Transverse colon (tissue), 4 donors: ENCODE measurements around the gene PKP3.

Source experiments
- EP300 ChIP-seq: sonication (generic); formaldehyde crosslinking; IDR thresholded peaks from one replicate; pipeline ENCODE4 v1.6.1; 2017; ENCODE audit warnings: antibody characterized with exemption, low read depth
- POLR2A ChIP-seq: fragments of 450-650 bp; IDR thresholded peaks from one replicate; pipeline ENCODE4 v1.6.1; 2016; ENCODE audit warnings: antibody characterized with exemption, mild to moderate bottlenecking, moderate library complexity
- POLR2AphosphoS5 ChIP-seq, 3 donors: sonication (generic); formaldehyde crosslinking; IDR thresholded peaks; one replicate each; pipeline ENCODE4 v1.6.1; 2016; ENCODE audit warnings: antibody characterized with exemption in 3 of 3
- TF ChIP-seq, protein P1 (sequence below), 5 experiments: fragments of 200-600 bp in 3 of 5; fragments of 450-650 bp in 2 of 5; sonication (generic) in 3 of 5; IDR thresholded peaks; 1 replicate in 2 of 5; 2 replicates in 3 of 5; pipeline ENCODE4 v1.5.1; 2016 to 2017; ENCODE audit warnings: antibody characterized with exemption in 5 of 5, inconsistent platforms in 3 of 5, mild to moderate bottlenecking in 2 of 5, moderate library complexity in 1 of 5

- TF ChIP-seq POLR2AphosphoS5 (IDR thresholded peaks at IDR 0.05): no peak
- TF ChIP-seq, protein P1, sequence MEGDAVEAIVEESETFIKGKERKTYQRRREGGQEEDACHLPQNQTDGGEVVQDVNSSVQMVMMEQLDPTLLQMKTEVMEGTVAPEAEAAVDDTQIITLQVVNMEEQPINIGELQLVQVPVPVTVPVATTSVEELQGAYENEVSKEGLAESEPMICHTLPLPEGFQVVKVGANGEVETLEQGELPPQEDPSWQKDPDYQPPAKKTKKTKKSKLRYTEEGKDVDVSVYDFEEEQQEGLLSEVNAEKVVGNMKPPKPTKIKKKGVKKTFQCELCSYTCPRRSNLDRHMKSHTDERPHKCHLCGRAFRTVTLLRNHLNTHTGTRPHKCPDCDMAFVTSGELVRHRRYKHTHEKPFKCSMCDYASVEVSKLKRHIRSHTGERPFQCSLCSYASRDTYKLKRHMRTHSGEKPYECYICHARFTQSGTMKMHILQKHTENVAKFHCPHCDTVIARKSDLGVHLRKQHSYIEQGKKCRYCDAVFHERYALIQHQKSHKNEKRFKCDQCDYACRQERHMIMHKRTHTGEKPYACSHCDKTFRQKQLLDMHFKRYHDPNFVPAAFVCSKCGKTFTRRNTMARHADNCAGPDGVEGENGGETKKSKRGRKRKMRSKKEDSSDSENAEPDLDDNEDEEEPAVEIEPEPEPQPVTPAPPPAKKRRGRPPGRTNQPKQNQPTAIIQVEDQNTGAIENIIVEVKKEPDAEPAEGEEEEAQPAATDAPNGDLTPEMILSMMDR (IDR thresholded peaks at IDR 0.05): no peak
- TF ChIP-seq EP300: no peak
- TF ChIP-seq POLR2A: no peak
Measured at GRCh38 chr11:446891-447290, 52.9 kb downstream of the PKP3 start.
